GM21381 (cell line): ENCODE measurements around the gene SLC16A12.
"Not testable (repeated sequence)": the region's sequence is repeated elsewhere in the genome, so short reads cannot be mapped to it uniquely, and the experiment has no call there.

ENCODE experiments used
- ATAC-seq: cut with Tn5 transposase; IDR thresholded peaks from one replicate; pipeline ENCODE4 v1.9.1; 2021; ENCODE audit warnings: mild to moderate bottlenecking, moderate library complexity; ENCODE audit not compliant: unreplicated experiment

The SLC16A12 gene

GRCh38 chr10:89393898-89394297, 141.5 kb downstream of the SLC16A12 start:
- no peak for ATAC-seq

GRCh38 chr10:89392974-89393373, 142.4 kb downstream of the SLC16A12 start:
- peak; percentile 37 for ATAC-seq

GRCh38 chr10:89391907-89392756, 143.3 kb downstream of the SLC16A12 start, which contains the start of gene IFIT1:
Gene IFIT1 (plus strand): TSS chr10:89392623. CDS start chr10:89392713, 90 bp downstream.
- ATAC-seq: peak; percentile 90

GRCh38 chr10:89391226-89391576, 144.2 kb downstream of the SLC16A12 start:
- ATAC-seq: not testable (repeated sequence)

- ATAC-seq: no peak
These were observed 144.7 kb downstream of the SLC16A12 start for GRCh38 chr10:89390476-89391225.

GRCh38 chr10:89389254-89389653, 146.1 kb downstream of the SLC16A12 start:
- no peak for ATAC-seq

- ATAC-seq: no peak
These were observed 146.6 kb downstream of the SLC16A12 start for GRCh38 chr10:89388806-89389205.

- no peak for ATAC-seq
These were observed 150.7 kb downstream of the SLC16A12 start for GRCh38 chr10:89384474-89385340.

GRCh38 chr10:89382757-89383156, 152.6 kb downstream of the SLC16A12 start:
- ATAC-seq: no peak
